GM21825 (cell line): ENCODE results near the gene SLC2A11.
"Not testable (repeated sequence)": the region's sequence is repeated elsewhere in the genome, so short reads cannot be mapped to it uniquely, and the experiment has no call there.

Experiments
- ATAC-seq: cut with Tn5 transposase; IDR thresholded peaks from one replicate; pipeline ENCODE4 v1.9.1; 2021; ENCODE audit warnings: mild to moderate bottlenecking, moderate library complexity; ENCODE audit not compliant: unreplicated experiment

SLC2A11 gene

DNA sequence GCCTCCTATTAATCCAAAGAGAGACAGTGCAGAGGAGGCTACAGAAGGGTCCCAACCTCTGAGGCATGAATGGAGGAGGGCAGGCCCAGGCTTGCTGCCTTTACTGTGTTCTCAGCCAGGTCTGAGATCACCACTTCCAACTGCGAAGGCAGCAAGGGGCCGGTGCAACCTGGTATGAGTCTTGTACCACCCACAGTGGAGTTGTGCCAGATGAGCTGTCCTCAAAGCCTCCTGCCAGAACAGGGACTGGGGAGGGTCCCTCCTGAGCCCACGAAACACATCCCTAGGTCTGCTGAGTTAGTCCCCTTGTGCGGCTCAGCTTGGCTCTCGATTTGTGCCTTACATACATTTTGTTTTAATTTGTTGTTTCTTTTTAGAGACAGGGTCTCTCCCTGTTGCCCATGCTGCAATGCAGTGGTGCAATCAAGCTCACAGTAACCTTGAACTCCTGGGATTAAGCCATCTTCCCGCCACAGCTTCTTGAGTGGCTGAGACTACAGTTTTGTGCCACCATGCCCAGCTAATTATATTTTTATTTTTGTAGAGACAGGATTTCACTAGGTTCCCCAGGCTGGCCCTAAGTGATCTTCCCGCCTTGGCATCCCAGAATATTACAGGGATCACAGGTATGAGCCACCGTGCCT, 45.8 kb downstream of the SLC2A11 start:
- no peak for ATAC-seq

DNA sequence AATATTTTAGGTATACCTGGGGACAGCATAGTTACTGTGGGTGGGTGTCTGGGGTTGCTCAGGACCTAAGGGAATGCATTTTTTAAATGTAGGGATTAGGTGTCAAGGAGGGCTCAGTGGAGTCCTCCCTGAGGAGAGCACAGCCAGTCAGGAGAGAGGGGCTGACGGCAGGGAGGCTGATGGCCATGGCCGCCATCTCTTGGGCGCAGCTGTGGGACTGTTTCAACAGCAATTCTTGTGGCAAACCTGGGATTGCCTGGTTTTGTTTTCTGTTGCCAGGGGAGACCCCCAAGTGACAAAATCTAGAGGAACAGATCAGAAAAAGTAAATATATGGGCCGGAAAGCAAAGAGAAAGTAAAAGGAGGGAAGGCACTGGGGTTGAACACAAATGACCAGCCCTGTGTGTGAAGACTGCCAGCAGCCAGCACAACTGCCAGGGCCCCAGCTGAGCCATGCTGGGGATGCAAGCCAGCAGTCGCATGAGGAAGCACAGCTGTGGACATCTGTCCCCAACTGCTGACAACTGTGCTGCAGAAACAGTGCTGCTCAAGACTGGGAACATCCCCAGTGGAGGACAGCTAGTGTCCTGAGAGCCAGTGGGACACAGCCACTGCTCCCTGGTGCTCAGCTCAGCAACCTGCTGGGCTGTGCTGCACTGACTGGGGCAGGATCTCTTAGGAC, 47.0 kb downstream of the SLC2A11 start:
- no peak for ATAC-seq

DNA sequence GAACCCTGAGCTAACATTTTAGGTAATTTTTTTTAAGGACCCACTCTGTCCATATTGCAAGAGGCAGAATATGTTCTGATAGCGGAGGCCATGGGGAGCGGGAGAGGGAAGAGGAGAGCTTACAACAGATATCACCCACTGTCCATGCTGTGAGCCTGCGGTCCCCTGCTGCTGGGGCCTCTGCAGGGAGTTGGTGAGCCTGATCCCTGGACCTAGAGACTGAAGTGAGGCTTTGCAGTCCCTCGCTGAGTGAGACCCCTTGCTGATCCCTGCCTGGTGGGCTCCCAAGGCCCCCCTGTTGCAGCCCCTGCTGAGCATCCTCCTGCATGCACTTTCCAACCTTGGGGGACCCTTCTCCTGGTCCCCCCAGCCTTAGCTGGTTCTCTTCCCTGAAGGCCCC, 49.0 kb downstream of the SLC2A11 start:
- ATAC-seq, result no peak

GRCh38 chr22:23907423-23907822, 49.7 kb downstream of the SLC2A11 start:
- ATAC-seq, result not testable (repeated sequence)

DNA sequence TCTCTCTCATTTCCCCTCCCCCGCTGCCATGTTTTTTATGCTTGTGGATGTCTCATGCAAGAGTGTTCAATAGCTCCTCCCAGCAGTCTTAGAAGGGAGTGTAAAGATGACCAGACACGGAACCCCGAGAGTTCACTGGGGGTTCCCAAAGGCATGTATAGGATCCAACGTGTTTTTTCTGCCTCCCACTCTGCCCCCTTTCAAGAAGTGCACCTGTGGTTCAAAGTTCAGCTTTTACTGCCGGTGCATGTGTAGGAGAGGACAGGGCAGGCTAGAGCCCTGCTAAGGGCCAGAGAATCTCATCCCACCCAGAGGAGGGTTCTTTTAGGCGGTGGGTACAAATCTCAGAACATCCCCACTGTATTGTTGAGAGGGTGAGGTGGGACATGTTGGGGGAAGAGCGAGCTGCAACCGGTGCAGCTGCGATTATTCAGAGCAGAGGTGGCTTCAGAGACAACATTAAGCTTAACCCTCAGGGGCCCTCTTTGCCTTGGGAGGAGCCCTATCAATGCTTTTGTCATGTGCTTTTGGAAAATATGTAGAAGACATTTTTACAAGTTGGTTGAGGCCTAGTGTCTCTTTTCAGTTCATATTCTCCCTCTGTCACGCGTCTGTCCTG, 51.0 kb downstream of the SLC2A11 start:
- no peak for ATAC-seq

DNA sequence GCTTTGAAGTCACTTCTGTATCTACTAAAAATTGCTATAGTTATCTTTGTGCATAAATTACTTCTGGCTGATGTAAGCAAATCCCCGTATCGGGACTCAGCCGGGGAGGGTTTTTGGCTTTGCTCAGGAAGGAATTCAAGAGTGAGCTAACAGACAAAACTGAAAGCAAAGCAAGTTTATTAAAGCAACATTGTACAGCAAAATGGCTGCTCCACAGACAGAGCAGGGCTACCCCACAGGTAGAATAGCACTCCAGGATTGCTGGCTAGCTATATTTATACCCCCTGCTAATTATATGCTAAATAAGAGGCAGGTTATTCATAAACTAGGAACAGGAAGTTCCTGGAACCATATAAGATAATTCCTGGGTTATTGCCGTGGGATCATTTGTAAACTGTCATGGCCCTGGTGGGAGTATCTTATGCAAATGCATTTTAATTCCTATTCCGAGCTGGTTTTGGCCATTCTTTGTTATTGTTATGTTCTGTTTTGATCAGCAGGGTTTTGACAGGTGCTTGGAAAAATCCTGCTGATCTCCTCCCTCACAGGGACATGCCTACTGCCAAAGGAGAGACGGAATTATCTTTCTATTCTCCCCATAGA, 51.7 kb downstream of the SLC2A11 start:
- no peak for ATAC-seq

DNA sequence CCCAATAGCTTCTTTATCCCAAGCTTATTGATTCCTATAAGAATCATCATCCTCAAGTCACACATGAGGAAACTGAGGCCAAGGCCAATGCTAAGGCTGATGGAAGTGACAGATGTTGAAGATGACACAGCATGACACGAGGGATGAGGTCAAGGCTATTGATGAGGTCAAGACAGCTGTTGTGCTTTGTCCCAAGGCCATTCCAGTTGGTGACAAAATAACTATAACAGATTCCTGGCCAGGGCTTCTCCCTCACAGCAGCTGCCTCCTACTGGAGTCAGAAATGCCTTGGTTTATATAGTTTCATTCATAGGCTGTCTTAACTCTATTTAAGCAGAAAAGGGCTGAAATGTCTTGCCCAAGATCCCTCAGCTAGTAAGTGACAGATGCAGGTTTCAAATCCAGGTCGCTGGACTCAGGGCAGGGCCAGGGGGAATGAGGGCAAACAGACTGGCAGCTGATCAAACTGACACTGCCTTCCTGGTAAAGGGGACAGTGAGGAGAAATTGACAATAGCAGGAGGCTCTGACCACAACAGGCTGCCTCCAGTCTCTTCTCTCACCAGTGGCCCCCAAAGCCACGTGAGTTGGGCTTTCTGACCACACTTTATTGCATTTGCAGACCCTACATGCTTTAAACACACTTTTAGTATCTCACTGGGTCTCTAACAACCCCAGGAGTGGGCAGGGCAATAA, 53.0 kb downstream of the SLC2A11 start:
- no peak for ATAC-seq

DNA sequence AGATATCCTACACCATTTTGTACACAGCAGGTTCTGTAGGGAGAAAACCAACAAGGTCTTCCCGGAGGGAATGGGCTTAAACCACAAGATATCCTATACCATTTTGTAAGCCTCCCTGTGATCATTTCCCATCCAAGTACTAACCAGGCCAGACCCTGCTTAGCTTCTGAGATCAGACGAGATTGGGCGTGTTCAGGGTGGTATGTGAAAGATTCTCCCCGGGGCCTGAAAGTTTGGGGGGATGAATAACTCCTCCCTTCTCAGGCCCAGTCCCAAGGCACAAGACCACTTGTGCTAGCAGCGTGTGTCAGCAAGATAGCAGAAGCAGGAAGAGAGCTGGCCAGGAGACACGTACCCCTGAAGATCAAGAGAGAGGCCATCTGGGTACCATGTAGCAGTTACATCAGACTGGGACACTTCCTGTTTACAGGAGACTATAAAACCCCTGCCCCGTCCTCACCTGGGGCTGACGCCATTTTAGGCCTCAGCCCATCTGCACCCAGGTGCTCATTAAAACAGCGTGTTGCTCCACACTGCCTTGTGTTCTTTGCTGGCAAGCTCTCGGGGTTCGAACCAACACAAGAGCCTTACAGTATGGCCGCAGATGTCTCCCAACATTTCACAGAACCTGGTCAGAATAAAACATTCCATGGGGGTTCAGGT, 53.8 kb downstream of the SLC2A11 start:
- no peak for ATAC-seq

- ATAC-seq, result no peak
Observed at GRCh38 chr22:23912293-23912903, 54.7 kb downstream of the SLC2A11 start.

- ATAC-seq, result peak; percentile 2
Observed at GRCh38 chr22:23913306-23913660, 55.6 kb downstream of the SLC2A11 start.

DNA sequence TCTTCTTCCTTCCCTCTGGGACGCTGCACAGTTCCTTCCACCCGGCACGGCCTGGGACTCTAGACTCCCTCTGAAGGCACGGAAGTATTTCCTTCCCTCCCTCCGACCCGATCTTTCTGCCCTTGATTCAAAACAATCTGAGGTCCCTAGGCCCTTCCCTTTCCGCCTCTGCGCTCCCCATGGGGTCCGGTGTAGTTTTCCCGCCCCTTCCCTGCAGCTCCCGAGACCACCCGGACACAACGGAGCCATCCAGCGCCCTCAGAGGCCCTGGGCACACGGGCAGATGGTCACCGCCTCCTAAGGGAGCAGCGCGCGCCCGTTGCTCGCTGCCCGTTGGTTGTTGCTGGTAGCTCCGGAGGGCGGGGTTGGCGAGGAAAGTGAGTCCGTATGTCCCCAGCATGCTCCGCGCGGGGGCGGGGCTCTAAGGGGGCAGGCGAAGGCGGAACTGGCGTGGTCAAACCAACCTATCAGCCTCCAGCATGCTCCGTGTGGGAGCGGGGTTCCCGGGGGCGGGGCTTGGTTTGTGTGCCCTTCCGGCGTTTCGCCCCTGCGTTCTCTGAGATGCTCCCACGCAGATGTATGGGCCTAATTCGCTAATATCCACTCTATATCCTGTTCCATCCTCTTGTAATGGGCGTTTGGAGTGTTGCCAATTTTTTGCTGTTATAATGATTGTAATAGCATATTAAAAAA, 56.1 kb downstream of the SLC2A11 start:
- peak; percentile 94 for ATAC-seq

- no peak for ATAC-seq
Observed at GRCh38 chr22:23915290-23915689, 57.6 kb downstream of the SLC2A11 start.

DNA sequence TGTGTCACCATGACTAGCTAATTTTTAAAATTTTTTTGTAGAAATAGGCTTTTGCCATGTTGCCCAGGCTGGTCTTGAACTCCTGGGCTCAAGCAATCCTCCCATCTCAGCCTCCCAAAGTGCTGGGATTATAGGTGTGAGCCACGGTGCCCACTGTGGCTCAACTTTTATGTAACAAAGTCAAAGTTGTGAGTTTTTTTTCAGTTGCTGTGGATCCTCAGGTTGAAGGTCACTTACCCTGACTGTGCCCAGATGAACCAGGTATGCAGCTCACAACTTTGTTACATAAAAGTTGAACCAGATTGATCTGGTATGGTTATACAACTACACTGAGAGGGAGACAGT, 62.6 kb downstream of the SLC2A11 start:
- not testable (repeated sequence) for ATAC-seq

DNA sequence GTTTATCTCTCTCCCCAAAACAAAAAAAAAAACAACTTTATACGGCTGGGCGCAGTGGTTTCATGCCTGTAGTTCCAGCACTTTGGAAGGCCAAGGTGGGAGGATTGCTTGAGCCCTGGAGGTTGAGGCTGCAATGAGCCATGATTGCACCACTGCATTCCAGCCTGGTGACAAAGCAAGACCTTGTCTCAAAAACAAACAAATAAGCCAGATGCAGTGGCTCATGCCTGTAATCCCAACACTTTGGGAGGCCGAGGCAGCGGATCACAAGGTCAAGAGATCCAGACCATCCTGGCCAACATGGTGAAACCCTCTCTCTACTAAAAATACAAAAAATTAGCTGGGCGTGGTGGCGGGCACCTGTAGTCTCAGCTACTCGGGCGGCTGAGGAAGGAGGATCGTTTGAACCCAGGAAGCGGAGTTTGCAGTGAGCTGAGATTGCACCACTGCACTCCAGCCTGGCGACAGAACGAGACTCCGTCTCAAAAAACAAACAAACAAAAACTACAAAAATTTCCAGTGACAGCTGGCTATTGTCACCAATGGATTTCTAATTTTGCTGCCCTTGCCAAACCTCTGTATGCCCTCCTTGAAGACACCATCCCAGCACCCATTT, 64.0 kb downstream of the SLC2A11 start:
- not testable (repeated sequence) for ATAC-seq

- no peak for ATAC-seq
Observed at GRCh38 chr22:23922921-23923320, 65.2 kb downstream of the SLC2A11 start.

- ATAC-seq, result no peak
Observed at GRCh38 chr22:23925020-23925606, 67.4 kb downstream of the SLC2A11 start.

GRCh38 chr22:23926561-23926960, 68.9 kb downstream of the SLC2A11 start:
- no peak for ATAC-seq
